Skeletal muscle tissue (tissue), 4 donors: Measurements from ENCODE around the gene FAM241A. TPM values are rescaled to one million over a fixed set of nuclear protein-coding genes. Genes with fewer than 3 reads are reported as not detected.
"Not testable (repeated sequence)": the region's sequence is repeated elsewhere in the genome, so short reads cannot be mapped to it uniquely, and the experiment has no call there.

Source experiments
- H3K27ac ChIP-seq: one replicate; pipeline ENCODE4 v1.7.0; 2013; ENCODE audit warnings: mild to moderate bottlenecking, low read depth, low read length, inconsistent platforms
- H3K27me3 ChIP-seq, 3 donors: one replicate each; pipeline ENCODE4 v1.7.0; 2013; ENCODE audit warnings: low read length in 3 of 3; ENCODE audit not compliant: control insufficient read depth in 3 of 3, insufficient read depth in 3 of 3
- H3K36me3 ChIP-seq, 3 donors: one replicate each; pipeline ENCODE4 v1.7.0; 2013; ENCODE audit warnings: low read length in 3 of 3; ENCODE audit not compliant: control insufficient read depth in 3 of 3, insufficient read depth in 3 of 3
- H3K4me1 ChIP-seq, 3 donors: one replicate each; pipeline ENCODE4 v1.7.0; 2013; ENCODE audit warnings: low read length in 3 of 3, mild to moderate bottlenecking in 3 of 3; ENCODE audit not compliant: control insufficient read depth in 3 of 3, insufficient read depth in 3 of 3
- H3K4me3 ChIP-seq, 3 donors: one replicate each; pipeline ENCODE4 v1.7.0; 2013; ENCODE audit warnings: low read length in 3 of 3
- H3K9ac ChIP-seq, 3 donors: one replicate each; pipeline ENCODE4 v1.7.0; 2013; ENCODE audit warnings: low read length in 3 of 3, mild to moderate bottlenecking in 3 of 3, moderate library complexity in 2 of 3, low read depth in 1 of 3
- H3K9me3 ChIP-seq, 3 donors: one replicate each; pipeline ENCODE4 v1.7.0; 2013; ENCODE audit warnings: low read length in 3 of 3; ENCODE audit not compliant: control insufficient read depth in 3 of 3
- total RNA-seq: library from RNA; depleted of rRNA; stranded (reverse); fragments of >200 nt; gene quantifications from one replicate; pipeline ENCODE4 v1.2.3, GENCODE V29; 2014
- donor health status: Osteomylitis.

The FAM241A gene
- total RNA-seq, 1 donor from 2014 or later: 2.1 TPM

DNA sequence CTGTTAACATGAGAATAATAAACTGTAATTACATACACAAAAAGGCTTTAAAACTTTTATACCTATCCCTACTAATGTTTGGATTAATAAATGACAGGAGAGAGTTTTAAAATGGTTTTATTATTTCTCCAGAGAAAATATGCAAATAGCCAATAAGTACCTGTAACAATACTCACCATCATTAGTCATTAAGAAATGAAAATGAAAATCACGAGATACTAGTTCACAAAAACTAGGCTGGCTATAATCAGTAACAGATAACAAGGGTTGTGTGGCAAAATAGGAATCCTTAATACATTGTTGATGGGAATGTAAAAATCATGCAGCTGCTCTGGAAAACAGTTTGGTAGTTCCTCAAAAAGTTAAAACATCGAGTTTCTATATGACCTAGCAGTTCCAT lies 61.2 kb downstream of the FAM241A start:
- no peak overlapping the region for H3K4me3 ChIP-seq
- no peaks in the 10 kb centered on the region for H3K27me3 ChIP-seq
- H3K4me1 ChIP-seq: no peaks in the 10 kb centered on the region
- no peaks in the 10 kb centered on the region for H3K9me3 ChIP-seq
- no peak overlapping the region for H3K27ac ChIP-seq
- H3K9ac ChIP-seq: no peak overlapping the region
- H3K36me3 ChIP-seq: no peaks in the 10 kb centered on the region

DNA sequence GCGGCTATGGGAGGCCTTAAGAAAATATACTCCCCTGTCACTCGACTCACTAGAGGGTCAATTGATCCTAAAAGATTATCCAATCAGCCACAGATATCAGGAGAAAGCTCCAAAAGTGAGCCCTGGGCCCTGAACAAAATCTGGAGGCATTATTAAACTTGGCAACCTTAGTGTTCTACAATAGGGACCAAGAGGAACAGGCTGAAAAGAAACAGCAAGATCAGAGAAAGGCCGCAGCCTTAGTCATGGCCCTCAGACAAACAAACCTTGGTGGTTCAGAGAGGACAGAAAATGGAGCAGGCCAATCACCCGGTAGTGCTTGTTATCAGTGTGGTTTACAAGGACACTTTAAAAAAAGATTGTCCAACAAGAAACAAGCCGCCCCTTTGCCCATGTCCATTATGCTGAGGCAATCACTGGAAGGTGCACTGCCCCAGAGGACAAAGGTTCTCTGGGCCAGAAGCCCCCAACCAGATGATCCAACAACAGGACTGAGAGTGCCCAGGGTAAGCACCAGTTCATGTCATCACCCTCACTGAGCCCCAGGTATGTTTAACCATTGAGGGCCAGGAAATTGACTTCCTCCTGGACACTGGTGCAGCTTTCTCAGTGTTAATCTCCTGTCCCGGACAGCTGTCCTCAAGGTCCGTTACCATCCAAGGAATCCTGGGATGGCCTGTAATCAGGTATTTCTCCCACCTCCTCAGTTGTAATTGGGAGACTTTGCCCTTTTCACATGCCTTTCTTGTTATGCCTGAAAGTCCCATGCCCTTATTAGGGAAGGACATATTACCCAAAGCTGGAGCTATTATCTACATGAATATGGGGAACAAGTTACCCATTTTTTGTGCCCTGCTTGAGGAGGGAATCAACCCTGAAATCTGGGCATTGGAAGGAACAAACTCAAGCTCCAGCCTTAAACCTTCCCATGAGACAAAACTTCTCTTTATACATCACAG lies 63.2 kb downstream of the FAM241A start:
- not testable (repeated sequence) for H3K4me1 ChIP-seq, H3K27me3 ChIP-seq

DNA sequence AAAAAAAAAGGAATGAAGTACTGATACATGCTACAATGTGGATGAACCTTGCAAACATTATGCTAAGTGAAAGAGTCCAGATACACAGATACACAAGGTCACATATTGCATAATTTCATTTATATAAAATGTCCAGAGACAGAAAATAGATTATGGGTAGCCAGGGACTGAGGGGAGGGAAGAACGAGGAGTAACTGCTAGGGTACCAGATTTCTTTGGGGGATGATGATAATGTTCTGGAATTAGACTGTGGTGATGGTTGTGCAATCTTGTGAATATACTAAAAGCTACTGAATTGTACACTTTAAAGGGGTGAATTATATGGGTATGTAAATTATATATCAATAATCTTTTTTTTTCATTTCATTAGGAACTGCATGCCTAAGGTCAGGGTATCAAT lies 65.5 kb downstream of the FAM241A start:
- Histone ChIP-seq H3K9me3 (no peaks in the 10 kb centered on the region), H3K27ac (no peak overlapping the region), H3K4me1 (no peaks in the 10 kb centered on the region), H3K9ac (no peak overlapping the region), H3K36me3 (no peaks in the 10 kb centered on the region), H3K4me3 (no peak overlapping the region), H3K27me3 (no peaks in the 10 kb centered on the region)

More for the DNA sequence above, 63.2 kb downstream of the FAM241A start:
- not testable (repeated sequence) for H3K27ac ChIP-seq, H3K9ac ChIP-seq, H3K36me3 ChIP-seq, H3K9me3 ChIP-seq, H3K4me3 ChIP-seq

DNA sequence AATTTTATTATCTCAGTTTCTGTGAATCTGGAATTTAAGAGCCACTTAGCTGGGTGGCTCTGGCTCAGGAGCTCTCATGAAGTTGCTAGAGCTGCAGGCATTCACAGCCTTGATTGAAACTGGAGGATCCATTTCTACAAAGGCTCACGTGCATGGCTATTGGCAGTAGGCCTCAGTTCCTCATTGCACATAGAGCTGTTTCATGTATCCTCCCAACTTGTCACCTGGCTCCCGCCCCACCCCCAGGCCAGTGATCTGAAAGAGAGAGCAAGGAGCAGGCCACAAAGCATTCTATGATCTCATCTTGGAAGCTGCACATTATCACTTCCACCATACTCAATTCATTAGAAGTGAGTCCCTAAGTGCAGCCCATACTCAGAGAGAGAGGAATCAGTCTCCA lies 67.8 kb downstream of the FAM241A start:
- Histone ChIP-seq H3K27ac (no peak overlapping the region), H3K4me3 (no peak overlapping the region), H3K36me3 (no peaks in the 10 kb centered on the region), H3K27me3 (no peaks in the 10 kb centered on the region), H3K9me3 (no peaks in the 10 kb centered on the region), H3K4me1 (no peaks in the 10 kb centered on the region), H3K9ac (no peak overlapping the region)

DNA sequence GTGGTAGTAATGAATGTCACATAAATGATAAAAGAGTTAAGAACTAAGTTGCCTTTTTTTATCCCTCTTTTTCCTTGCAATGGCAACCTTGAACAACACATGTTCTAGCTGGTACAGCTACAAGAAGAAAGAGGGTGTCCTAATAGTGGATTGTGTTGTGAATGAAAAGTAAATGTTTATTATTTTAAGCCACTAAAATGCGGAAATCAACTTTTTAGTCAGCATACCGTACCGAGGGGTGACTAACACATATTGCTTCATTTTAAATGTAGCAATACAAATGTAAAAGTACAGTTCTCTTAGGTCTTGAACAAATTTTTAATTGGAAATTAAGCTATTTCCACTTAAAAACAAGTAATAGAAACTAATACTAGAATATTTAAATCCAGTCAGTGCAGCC lies 68.6 kb downstream of the FAM241A start:
- no peaks in the 10 kb centered on the region for H3K9me3 ChIP-seq
- no peaks in the 10 kb centered on the region for H3K4me1 ChIP-seq
- H3K27ac ChIP-seq: no peak overlapping the region
- no peaks in the 10 kb centered on the region for H3K27me3 ChIP-seq
- no peak overlapping the region for H3K4me3 ChIP-seq
- H3K36me3 ChIP-seq: no peaks in the 10 kb centered on the region
- H3K9ac ChIP-seq: no peak overlapping the region

DNA sequence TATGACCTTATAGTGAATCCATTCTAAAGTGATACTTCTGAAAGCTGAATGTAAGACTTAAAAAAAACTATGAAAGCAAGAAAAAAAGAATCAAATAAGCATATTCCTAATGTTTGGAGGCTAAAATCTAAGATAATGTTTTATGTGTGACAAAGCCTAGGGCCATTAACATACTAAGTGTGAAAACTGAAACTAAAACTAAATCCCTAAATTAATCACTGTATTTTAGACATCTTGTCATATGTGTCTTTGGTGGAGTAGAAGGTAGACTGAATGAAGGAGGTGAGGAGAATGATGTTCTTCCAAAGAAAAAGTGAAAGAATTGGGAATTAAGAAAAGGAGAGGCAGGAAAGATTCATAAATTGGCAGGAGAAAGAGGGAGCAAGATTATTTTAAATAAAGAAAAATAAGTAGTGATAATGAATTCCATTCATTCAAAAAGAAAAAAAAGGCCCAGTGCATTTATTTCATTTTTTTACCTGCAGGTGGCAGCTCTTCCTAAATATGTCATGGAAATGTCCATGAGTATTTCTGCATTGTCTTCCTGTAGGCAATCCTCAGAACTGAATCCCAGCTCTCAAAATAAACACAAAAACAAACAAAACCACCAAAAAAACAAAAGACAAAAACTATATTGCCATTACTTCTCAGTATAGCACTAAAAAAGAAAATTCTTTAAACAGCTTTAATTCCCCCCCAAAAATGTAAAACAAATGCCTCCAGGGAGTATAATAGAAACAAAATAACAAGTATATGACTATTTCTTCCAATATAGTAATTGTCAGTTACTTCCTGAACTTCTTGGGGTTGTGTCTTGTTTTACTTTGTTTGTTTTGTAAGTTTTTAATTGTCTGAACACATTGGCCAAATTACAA lies 69.4 kb downstream of the FAM241A start:
- no peaks in the 10 kb centered on the region for H3K4me1 ChIP-seq
- no peaks in the 10 kb centered on the region for H3K27me3 ChIP-seq
- no peak overlapping the region for H3K27ac ChIP-seq
- H3K36me3 ChIP-seq: no peaks in the 10 kb centered on the region
- H3K4me3 ChIP-seq: no peak overlapping the region
- H3K9me3 ChIP-seq: no peaks in the 10 kb centered on the region
- no peak overlapping the region for H3K9ac ChIP-seq

DNA sequence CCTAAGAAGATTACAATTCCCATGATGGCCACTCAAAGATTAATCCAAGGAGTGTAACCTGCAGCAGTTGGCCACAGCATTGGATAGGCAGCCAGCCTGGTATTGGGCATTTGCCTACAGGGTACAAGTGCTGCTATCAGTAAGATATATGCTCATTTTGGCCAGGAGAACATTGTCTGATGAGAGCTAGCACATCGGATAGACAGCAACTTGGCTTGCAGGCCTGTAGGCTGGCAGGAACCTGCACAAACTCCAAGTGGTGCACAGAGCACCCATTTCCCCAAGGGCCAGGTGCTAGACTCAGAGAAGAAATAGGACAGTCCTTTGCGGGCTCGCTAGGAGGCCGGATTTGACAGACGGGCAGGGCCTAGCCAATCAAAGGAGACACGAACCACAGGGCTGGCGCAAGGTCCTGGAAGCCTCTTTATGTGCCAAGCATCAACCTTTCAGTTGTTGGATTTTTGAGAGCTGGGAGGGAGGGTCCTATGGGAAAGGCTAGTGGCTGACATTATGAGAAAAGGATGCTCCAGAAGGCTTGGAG lies 74.6 kb downstream of the FAM241A start:
- no peak overlapping the region for H3K9ac ChIP-seq
- no peak overlapping the region for H3K27ac ChIP-seq
- H3K4me3 ChIP-seq: no peak overlapping the region
- no peaks in the 10 kb centered on the region for H3K36me3 ChIP-seq
- H3K27me3 ChIP-seq: no peaks in the 10 kb centered on the region
- no peaks in the 10 kb centered on the region for H3K4me1 ChIP-seq
- H3K9me3 ChIP-seq: no peaks in the 10 kb centered on the region

DNA sequence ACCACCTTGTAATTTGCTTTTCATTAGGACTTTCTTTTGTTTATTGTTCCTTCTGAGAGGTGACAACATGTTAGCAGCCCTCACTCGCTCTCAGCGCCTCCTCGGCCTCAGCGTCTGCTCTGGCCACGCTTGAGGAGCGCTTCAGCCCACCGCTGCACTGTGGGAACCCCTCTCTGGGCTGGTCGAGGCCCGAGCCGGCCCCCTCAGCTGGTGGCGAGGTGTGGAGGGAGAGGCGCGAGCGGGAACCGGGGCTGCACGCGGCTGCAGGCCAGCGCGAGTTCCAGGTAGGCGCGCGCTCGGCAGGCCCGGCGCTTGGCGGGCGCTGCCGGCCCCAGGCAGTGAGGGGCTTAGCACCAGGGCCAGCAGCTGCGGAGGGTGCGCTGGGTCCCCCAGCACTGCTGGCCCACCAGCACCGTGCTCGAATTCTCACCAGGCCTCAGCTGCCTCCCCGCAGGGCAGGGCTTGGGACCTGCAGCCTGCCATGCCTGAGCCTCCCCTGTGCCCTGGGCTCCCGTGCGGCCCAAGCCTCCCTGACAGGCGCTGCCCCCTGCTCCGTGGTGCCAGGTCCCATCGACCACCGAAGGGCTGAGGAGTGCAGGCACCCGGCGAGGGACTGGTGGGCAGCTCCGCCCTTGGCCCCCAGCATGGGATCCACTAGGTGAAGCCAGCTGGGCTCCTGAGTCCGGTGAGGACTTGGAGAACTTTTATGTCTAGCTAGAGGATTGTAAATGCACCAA lies 77.1 kb downstream of the FAM241A start:
- Histone ChIP-seq H3K4me3 (no peak overlapping the region), H3K27me3 (no peaks in the 10 kb centered on the region), H3K9ac (no peak overlapping the region), H3K4me1 (no peaks in the 10 kb centered on the region), H3K36me3 (no peaks in the 10 kb centered on the region), H3K9me3 (no peaks in the 10 kb centered on the region), H3K27ac (no peak overlapping the region)

DNA sequence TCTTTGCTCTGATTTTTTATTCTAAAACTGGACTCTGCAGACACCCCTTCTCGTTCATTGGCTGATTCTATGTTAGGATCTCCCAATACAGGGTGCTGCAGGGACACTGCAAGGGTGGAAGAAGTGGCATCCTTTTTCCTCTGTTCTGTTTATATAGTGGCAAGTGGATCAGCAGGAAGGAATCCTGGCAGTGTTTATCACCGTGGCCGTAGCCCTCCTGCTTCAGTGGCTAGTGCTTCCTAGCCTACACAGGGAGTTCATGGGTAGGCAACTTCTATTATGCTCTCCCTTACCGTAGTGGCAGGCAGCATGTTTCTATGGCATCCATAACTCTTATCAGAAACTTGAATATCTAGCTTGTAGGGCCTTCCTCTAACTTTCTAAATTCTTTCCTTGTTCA lies 79.9 kb downstream of the FAM241A start:
- Histone ChIP-seq H3K4me1 (no peaks in the 10 kb centered on the region), H3K36me3 (no peaks in the 10 kb centered on the region), H3K27me3 (no peaks in the 10 kb centered on the region), H3K4me3 (no peak overlapping the region), H3K9ac (no peak overlapping the region), H3K27ac (no peak overlapping the region), H3K9me3 (no peaks in the 10 kb centered on the region)
